Measurements from ENCODE around the gene RPS3A.

Gene RPS3A

DNA sequence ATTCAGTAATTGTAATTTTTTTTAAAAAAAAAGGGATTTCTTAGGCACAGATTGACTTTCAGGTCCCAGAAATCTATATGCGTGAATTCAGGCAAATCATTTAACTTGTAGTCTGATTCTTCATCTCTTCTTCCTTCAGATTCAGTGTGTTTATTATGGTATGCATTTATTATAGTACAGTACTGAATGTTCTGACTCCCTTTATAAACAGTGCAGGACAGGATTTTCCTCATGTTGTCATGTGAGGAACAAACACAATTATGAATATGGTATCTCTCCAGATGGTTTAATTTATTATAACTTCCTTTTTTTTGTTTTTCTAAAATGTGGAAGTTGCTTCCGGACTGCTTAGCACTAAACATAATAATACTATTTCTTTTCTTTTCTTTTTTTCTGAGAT, 54.2 kb downstream of the RPS3A start:
- no peak overlapping the region for H3K4me3 ChIP-seq (ENCODE audit: low read depth, low read length)
- TF ChIP-seq, protein P1, sequence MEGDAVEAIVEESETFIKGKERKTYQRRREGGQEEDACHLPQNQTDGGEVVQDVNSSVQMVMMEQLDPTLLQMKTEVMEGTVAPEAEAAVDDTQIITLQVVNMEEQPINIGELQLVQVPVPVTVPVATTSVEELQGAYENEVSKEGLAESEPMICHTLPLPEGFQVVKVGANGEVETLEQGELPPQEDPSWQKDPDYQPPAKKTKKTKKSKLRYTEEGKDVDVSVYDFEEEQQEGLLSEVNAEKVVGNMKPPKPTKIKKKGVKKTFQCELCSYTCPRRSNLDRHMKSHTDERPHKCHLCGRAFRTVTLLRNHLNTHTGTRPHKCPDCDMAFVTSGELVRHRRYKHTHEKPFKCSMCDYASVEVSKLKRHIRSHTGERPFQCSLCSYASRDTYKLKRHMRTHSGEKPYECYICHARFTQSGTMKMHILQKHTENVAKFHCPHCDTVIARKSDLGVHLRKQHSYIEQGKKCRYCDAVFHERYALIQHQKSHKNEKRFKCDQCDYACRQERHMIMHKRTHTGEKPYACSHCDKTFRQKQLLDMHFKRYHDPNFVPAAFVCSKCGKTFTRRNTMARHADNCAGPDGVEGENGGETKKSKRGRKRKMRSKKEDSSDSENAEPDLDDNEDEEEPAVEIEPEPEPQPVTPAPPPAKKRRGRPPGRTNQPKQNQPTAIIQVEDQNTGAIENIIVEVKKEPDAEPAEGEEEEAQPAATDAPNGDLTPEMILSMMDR (IDR thresholded peaks at IDR 0.05; ENCODE audit: borderline replicate concordance, insufficient read depth, low read depth, low read length), result no peak
